ENCODE results near the gene NBEA. TPM values are rescaled to one million over a fixed set of nuclear protein-coding genes. Genes with fewer than 3 reads are reported as not detected.

Gene NBEA
- total RNA-seq, 4 donors from 2014 or later, result 0.34 to 10.3 (median 2.4) TPM

- H3K27me3 ChIP-seq, result no peaks in the 10 kb centered on the region
- intact Hi-C loops (cut with DNase I), result no loop called here
- no peaks in the 10 kb centered on the region for H3K4me1 ChIP-seq
- 65 to 80% methylated on average over 4 of the region's 4 CpGs for WGBS, 2 donors
- no peaks in the 10 kb centered on the region for H3K9me3 ChIP-seq
- TF ChIP-seq CTCF (IDR thresholded peaks at IDR 0.05) (no peak), POLR2A (IDR thresholded peaks at IDR 0.05) (no peak)
- H3K4me3 ChIP-seq, result no peak overlapping the region
- DNase-seq, result no peak
- H3K36me3 ChIP-seq, result no peaks in the 10 kb centered on the region
- H3K27ac ChIP-seq, result no peak overlapping the region
Measured at GRCh38 chr13:35489050-35489449, 547.0 kb downstream of the NBEA start.

GRCh38 chr13:35496006-35496405 lies 553.9 kb downstream of the NBEA start:
- Histone ChIP-seq H3K27ac (no peak overlapping the region), H3K36me3 (no peaks in the 10 kb centered on the region), H3K27me3 (no peaks in the 10 kb centered on the region), H3K9me3 (no peaks in the 10 kb centered on the region), H3K4me1 (no peaks in the 10 kb centered on the region), H3K4me3 (no peak overlapping the region)
- DNase-seq, result no peak
- TF ChIP-seq CTCF (IDR thresholded peaks at IDR 0.05) (no peak), POLR2A (IDR thresholded peaks at IDR 0.05) (no peak)
- intact Hi-C loops (cut with DNase I), result no loop called here
- WGBS, 2 donors, result 71 to 83% methylated on average over 1 of the region's 1 CpG

GRCh38 chr13:35496761-35497386 lies 554.8 kb downstream of the NBEA start:
- Histone ChIP-seq H3K27me3 (no peaks in the 10 kb centered on the region), H3K36me3 (no peaks in the 10 kb centered on the region), H3K4me3 (no peak overlapping the region), H3K4me1 (no peaks in the 10 kb centered on the region), H3K9me3 (no peaks in the 10 kb centered on the region), H3K27ac (no peak overlapping the region)
- no peak for DNase-seq
- intact Hi-C loops (cut with DNase I), result no loop called here
- TF ChIP-seq POLR2A (IDR thresholded peaks at IDR 0.05) (no peak), CTCF (IDR thresholded peaks at IDR 0.05) (no peak)
- 82 to 88% methylated on average over 2 of the region's 2 CpGs for WGBS, 2 donors

GRCh38 chr13:35498231-35498630 lies 556.2 kb downstream of the NBEA start:
- H3K9me3 ChIP-seq, result no peaks in the 10 kb centered on the region
- no peaks in the 10 kb centered on the region for H3K4me1 ChIP-seq
- intact Hi-C loops (cut with DNase I), result no loop called here
- H3K27me3 ChIP-seq, result no peaks in the 10 kb centered on the region
- H3K4me3 ChIP-seq, result no peak overlapping the region
- no peak overlapping the region for H3K27ac ChIP-seq
- no peak for DNase-seq
- no peaks in the 10 kb centered on the region for H3K36me3 ChIP-seq
- TF ChIP-seq POLR2A (IDR thresholded peaks at IDR 0.05) (no peak), CTCF (IDR thresholded peaks at IDR 0.05) (no peak)

GRCh38 chr13:35499196-35499662 lies 557.2 kb downstream of the NBEA start:
- Histone ChIP-seq H3K9me3 (no peaks in the 10 kb centered on the region), H3K27me3 (no peaks in the 10 kb centered on the region), H3K27ac (no peak overlapping the region), H3K36me3 (no peaks in the 10 kb centered on the region), H3K4me1 (no peaks in the 10 kb centered on the region), H3K4me3 (no peak overlapping the region)
- intact Hi-C loops (cut with DNase I), result no loop called here
- no peak for DNase-seq
- TF ChIP-seq CTCF (IDR thresholded peaks at IDR 0.05) (no peak), POLR2A (IDR thresholded peaks at IDR 0.05) (no peak)
- WGBS, 2 donors, result 75 to 81% methylated on average over 2 of the region's 2 CpGs
